SK-N-SH (cell line): Measurements from ENCODE around the gene DHX16. TPM values are rescaled to one million over a fixed set of nuclear protein-coding genes. Genes with fewer than 3 reads are reported as not detected.

Source experiments
- CTCF ChIA-PET: fragments of 300-600, 350-600 bp; formaldehyde crosslinking; extraction: SDS; loops from one replicate; lab custom pipeline; 2021; lab: Yijun Ruan, JAX
- POLR2A ChIA-PET: fragments of 350-600 bp; sonication (Branson Sonifier 250); formaldehyde crosslinking; extraction: SDS; loops from one replicate; lab custom pipeline; 2020; ENCODE audit warnings: antibody characterized with exemption, inconsistent platforms; lab: Yijun Ruan, JAX
- DNase-seq: peaks from one replicate; pipeline ENCODE4 v3.0.0; 2012
- H2AFZ ChIP-seq: fragments of 200-600 bp; sonication (generic); 2 replicates; pipeline ENCODE4 v1.8.1; 2016; ENCODE audit warnings: antibody characterized with exemption, mild to moderate bottlenecking, low read depth
- H3F3A ChIP-seq: fragments of 200-600 bp; sonication (generic); replicated peaks from 2 replicates; pipeline ENCODE3; 2016; ENCODE audit warnings: antibody characterized with exemption, mild to moderate bottlenecking; ENCODE audit not compliant: insufficient read depth
- H3K27ac ChIP-seq, 2 experiments: fragments of 200-500 bp in 1 of 2; fragments of 200-600 bp in 1 of 2; sonication (Bioruptor generic) in 1 of 2; sonication (generic), shearing (Covaris generic) in 1 of 2; 2 replicates each; pipeline versions ENCODE4 v1.5.1 to v1.6.1; 2014 to 2016; ENCODE audit warnings: low read depth in 2 of 2, inconsistent platforms in 1 of 2, low read length in 1 of 2, mild to moderate bottlenecking in 1 of 2, mixed read lengths in 1 of 2
- H3K27me3 ChIP-seq: fragments of 200-600 bp; sonication (generic), shearing (Covaris generic); 2 replicates; pipeline ENCODE4 v1.6.1; 2016; ENCODE audit warnings: mixed run types; ENCODE audit not compliant: insufficient read depth
- H3K36me3 ChIP-seq, 2 experiments: fragments of 200-500 bp in 1 of 2; fragments of 200-600 bp in 1 of 2; sonication (Bioruptor generic) in 1 of 2; sonication (generic) in 1 of 2; replicated peaks in 1 of 2; 2 replicates each; pipeline versions ENCODE3 to v1.5.1; 2014 to 2016; ENCODE audit warnings: low read length in 1 of 2, mild to moderate bottlenecking in 1 of 2; ENCODE audit not compliant: insufficient read depth in 2 of 2, control insufficient read depth in 1 of 2
- H3K4me1 ChIP-seq, 2 experiments: fragments of 200-500 bp in 1 of 2; fragments of 200-600 bp in 1 of 2; sonication (Bioruptor generic) in 1 of 2; sonication (generic), shearing (Covaris generic) in 1 of 2; 2 replicates each; pipeline versions ENCODE4 v1.5.1 to v1.6.1; 2014 to 2016; ENCODE audit warnings: low read depth in 1 of 2, low read length in 1 of 2, mixed run types in 1 of 2; ENCODE audit not compliant: insufficient read depth in 2 of 2, control insufficient read depth in 1 of 2
- H3K4me2 ChIP-seq: fragments of 200-600 bp; sonication (generic), shearing (Covaris generic); 2 replicates; pipeline ENCODE4 v1.6.1; 2017; ENCODE audit warnings: mixed run types
- H3K4me3 ChIP-seq, 2 experiments: fragments of 200-500 bp in 1 of 2; fragments of 200-600 bp in 1 of 2; sonication (Bioruptor generic) in 1 of 2; sonication (generic), shearing (Covaris generic) in 1 of 2; 2 replicates each; pipeline versions ENCODE4 v1.5.1 to v1.8.1; 2014 to 2016; ENCODE audit warnings: low read depth in 2 of 2, inconsistent platforms in 1 of 2, low read length in 1 of 2, mild to moderate bottlenecking in 1 of 2, mixed read lengths in 1 of 2, moderate library complexity in 1 of 2
- H3K79me2 ChIP-seq: fragments of 200-600 bp; sonication (generic); 2 replicates; pipeline ENCODE4 v1.8.1; 2017; ENCODE audit warnings: mild to moderate bottlenecking; ENCODE audit not compliant: insufficient read depth
- H3K9ac ChIP-seq: fragments of 200-600 bp; sonication (generic); 2 replicates; pipeline ENCODE4 v1.6.1; 2017; ENCODE audit warnings: mixed run types
- H3K9me2 ChIP-seq: fragments of 200-600 bp; sonication (generic); 2 replicates; pipeline ENCODE4 v1.6.1; 2017; ENCODE audit warnings: mixed run types
- H3K9me3 ChIP-seq: fragments of 200-600 bp; sonication (generic); 2 replicates; pipeline ENCODE4 v1.6.1; 2017; ENCODE audit warnings: mixed run types, mild to moderate bottlenecking, moderate library complexity
- H4K20me1 ChIP-seq: fragments of 200-600 bp; sonication (generic); 2 replicates; pipeline ENCODE4 v1.6.1; 2017; ENCODE audit warnings: mild to moderate bottlenecking, mixed run types; ENCODE audit not compliant: insufficient read depth
- CTCF ChIP-seq: fragments of 200-600 bp; sonication (generic); IDR thresholded peaks from 2 replicates; pipeline ENCODE4 v1.6.1; 2017; ENCODE audit warnings: antibody characterized with exemption, mild to moderate bottlenecking, moderate library complexity
- EP300 ChIP-seq, 2 experiments: IDR thresholded peaks; 2 replicates each; pipeline versions ENCODE4 v1.4.0 to v1.6.1; 2012; ENCODE audit warnings: borderline replicate concordance in 1 of 2, low read depth in 1 of 2, low read length in 1 of 2
- EZH2phosphoT487 ChIP-seq: fragments of 200-600 bp; sonication (generic); IDR thresholded peaks from 2 replicates; pipeline ENCODE4 v1.6.1; 2017; ENCODE audit warnings: low read depth, mixed run types, mild to moderate bottlenecking, antibody characterized with exemption, moderate library complexity, borderline replicate concordance
- GATA2 ChIP-seq: sonication (generic); formaldehyde crosslinking; IDR thresholded peaks from 2 replicates; pipeline ENCODE4 v1.5.0; 2020; ENCODE audit warnings: mild to moderate bottlenecking, missing genetic modification reagents
- MEF2A ChIP-seq: IDR thresholded peaks from 2 replicates; pipeline ENCODE4 v1.4.0; 2012; ENCODE audit warnings: low read depth, borderline replicate concordance
- NFIC ChIP-seq: IDR thresholded peaks from 2 replicates; pipeline ENCODE4 v1.4.0; 2012; ENCODE audit warnings: borderline replicate concordance
- NRF1 ChIP-seq: IDR thresholded peaks from 2 replicates; pipeline ENCODE4 v1.6.1; 2012; ENCODE audit warnings: low read depth, mild to moderate bottlenecking, low read length
- POLR2AphosphoS5 ChIP-seq: IDR thresholded peaks from 2 replicates; pipeline ENCODE4 v1.6.1; 2012; ENCODE audit warnings: low read depth, low read length
- RXRA ChIP-seq: IDR thresholded peaks from 2 replicates; pipeline ENCODE4 v1.4.0; 2012; ENCODE audit warnings: low read depth, mild to moderate bottlenecking, borderline replicate concordance
- TAF1 ChIP-seq: IDR thresholded peaks from 2 replicates; pipeline ENCODE4 v1.6.1; 2012; ENCODE audit warnings: low read depth, mild to moderate bottlenecking, low read length, moderate library complexity, borderline replicate concordance
- TCF12 ChIP-seq: IDR thresholded peaks from 2 replicates; pipeline ENCODE4 v1.4.0; 2012
- YY1 ChIP-seq: IDR thresholded peaks from 2 replicates; pipeline ENCODE4 v1.4.0; 2012; ENCODE audit warnings: low read depth, mild to moderate bottlenecking
- ZBTB33 ChIP-seq: IDR thresholded peaks from 2 replicates; pipeline ENCODE4 v1.4.0; 2012; ENCODE audit warnings: low read depth, borderline replicate concordance
- WGBS: methylation state at CpG from one replicate; pipeline ENCODE4 v1.1.6; 2017; ENCODE audit warnings: low lambda C conversion rate; 5-methylcytosine and 5-hydroxymethylcytosine counted together
- polyA plus RNA-seq, 3 experiments: library from polyadenylated mRNA; depleted of rRNA; stranded (reverse); fragments of >200 nt; gene quantifications; 2 replicates each; pipeline ENCODE4 v1.2.3, GENCODE V29; 2012
- TF ChIP-seq, protein P1 (sequence below): IDR thresholded peaks from 2 replicates; pipeline ENCODE4 v1.4.0; 2012; ENCODE audit warnings: low read depth, borderline replicate concordance

Gene DHX16
- polyA plus RNA-seq, 1 of the 3 experiments (the other 2 are of a cell fraction), result 59.8 TPM

- H3K4me3 ChIP-seq, result no peak overlapping the region
- no peak for DNase-seq
- H3K9ac ChIP-seq, result no peak overlapping the region
- no peaks in the 10 kb centered on the region for H3K4me1 ChIP-seq
- H3K27ac ChIP-seq, result no peak overlapping the region
- TF ChIP-seq MEF2A, result no peak
- no peak for TF ChIP-seq POLR2AphosphoS5
- TF ChIP-seq RXRA, result no peak
- no peak for TF ChIP-seq EZH2phosphoT487
- no peak for TF ChIP-seq NFIC
- TF ChIP-seq TCF12, result no peak
- TF ChIP-seq EP300 (IDR thresholded peaks at IDR 0.05; ENCODE audit: borderline replicate concordance in 1 of 2, low read depth in 1 of 2, low read length in 1 of 2), result no peak
- no peak for TF ChIP-seq ZBTB33
- no peak for TF ChIP-seq TAF1
- TF ChIP-seq CTCF, result no peak
- TF ChIP-seq YY1, result no peak
- TF ChIP-seq, protein P1, sequence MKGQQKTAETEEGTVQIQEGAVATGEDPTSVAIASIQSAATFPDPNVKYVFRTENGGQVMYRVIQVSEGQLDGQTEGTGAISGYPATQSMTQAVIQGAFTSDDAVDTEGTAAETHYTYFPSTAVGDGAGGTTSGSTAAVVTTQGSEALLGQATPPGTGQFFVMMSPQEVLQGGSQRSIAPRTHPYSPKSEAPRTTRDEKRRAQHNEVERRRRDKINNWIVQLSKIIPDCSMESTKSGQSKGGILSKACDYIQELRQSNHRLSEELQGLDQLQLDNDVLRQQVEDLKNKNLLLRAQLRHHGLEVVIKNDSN, result no peak
- ChIA-PET CTCF (interaction anchor here (1.0 to 1.2 kb wide), 2 partner anchors 22 to 43 kb away, joined by 3 to 4 read pairs; no protein-coding TSS in a partner anchor), POLR2A (interaction anchor here (1.2 kb wide), 1 partner anchor 25 kb away, joined by 3 read pairs; no protein-coding TSS in a partner anchor)
- no peaks in the 10 kb centered on the region for H3K27me3 ChIP-seq
- no peak overlapping the region for H3K4me2 ChIP-seq
- peaks cover 4% of the 10 kb centered on the region for H3F3A ChIP-seq
- 78% methylated on average over 6 of the region's 7 CpGs for WGBS
- H3K36me3 ChIP-seq, result peaks cover 37 to 62% of the 10 kb centered on the region in 2 experiments
- no peak overlapping the region for H2AFZ ChIP-seq
- no peaks in the 10 kb centered on the region for H3K9me2 ChIP-seq
- H4K20me1 ChIP-seq, result no peaks in the 10 kb centered on the region
- H3K9me3 ChIP-seq, result no peaks in the 10 kb centered on the region
- H3K79me2 ChIP-seq, result no peaks in the 10 kb centered on the region
These were observed 16.3 kb downstream of the DHX16 start for GRCh38 chr6:30656513-30656912.

- H3K27ac ChIP-seq, result no peak overlapping the region
- CTCF ChIA-PET, result interaction anchor here (2.0 kb wide), 1 partner anchor 23 kb away, joined by 7 read pairs; no protein-coding TSS in a partner anchor
- H3K27me3 ChIP-seq, result no peaks in the 10 kb centered on the region
- no peak for DNase-seq
- no peak overlapping the region for H3K4me2 ChIP-seq
- H3K9ac ChIP-seq, result no peak overlapping the region
- H3K9me3 ChIP-seq, result no peaks in the 10 kb centered on the region
- H3F3A ChIP-seq, result peaks cover 4% of the 10 kb centered on the region
- H3K4me1 ChIP-seq, result no peaks in the 10 kb centered on the region
- POLR2A ChIA-PET, result interaction anchor here (1.2 kb wide), 1 partner anchor 25 kb away, joined by 3 read pairs; no protein-coding TSS in a partner anchor
- H3K9me2 ChIP-seq, result no peaks in the 10 kb centered on the region
- H4K20me1 ChIP-seq, result no peaks in the 10 kb centered on the region
- no peak for TF ChIP-seq NRF1
- TF ChIP-seq GATA2 (CRISPR knock-in tag), result no peak
- TF ChIP-seq, all 33 proteins: peak for 0
- Histone ChIP-seq H3K36me3 (peaks cover 39 to 59% of the 10 kb centered on the region in 2 experiments), H3K4me3 (no peak overlapping the region), H2AFZ (no peak overlapping the region), H3K79me2 (no peaks in the 10 kb centered on the region)
- 97% methylated on average over 3 of the region's 3 CpGs for WGBS
These were observed 17.1 kb downstream of the DHX16 start for GRCh38 chr6:30655743-30656094.
